CD4-positive, alpha-beta memory T cell (primary cell): ENCODE data around the gene ARL10. TPM values are rescaled to one million over a fixed set of nuclear protein-coding genes. Genes with fewer than 3 reads are reported as not detected.

Source experiments
- CTCF ChIA-PET: fragments of 350-600 bp; sonication (Branson Sonifier 250); formaldehyde crosslinking; loops from one replicate; lab custom pipeline; 2021; ENCODE audit warnings: inconsistent platforms; ENCODE audit not compliant: partially characterized antibody; lab: Charles Lee
- POLR2A ChIA-PET: fragments of 350-600 bp; sonication (Branson Sonifier 250); formaldehyde crosslinking; loops from one replicate; lab custom pipeline; 2021; ENCODE audit not compliant: partially characterized antibody; lab: Charles Lee
- DNase-seq, 5 donors: peaks; one replicate each; pipeline versions ENCODE4 v3.0.0 to v3.0.0-alpha.2; 2020 to 2022; ENCODE audit warnings: mixed read lengths in 1 of 5
- H3K27ac ChIP-seq: one replicate; pipeline ENCODE4 v1.7.0; 2013; ENCODE audit warnings: low read depth, low read length
- H3K27me3 ChIP-seq: 2 replicates; pipeline ENCODE4 v1.7.0; 2013; ENCODE audit warnings: mild to moderate bottlenecking, low read length, moderate library complexity; ENCODE audit not compliant: insufficient read depth
- H3K36me3 ChIP-seq: 2 replicates; pipeline ENCODE4 v1.7.0; 2013; ENCODE audit warnings: mild to moderate bottlenecking, low read length, moderate library complexity; ENCODE audit not compliant: insufficient read depth
- H3K4me1 ChIP-seq: 2 replicates; pipeline ENCODE4 v1.7.0; 2013; ENCODE audit warnings: mild to moderate bottlenecking, low read length, moderate library complexity; ENCODE audit not compliant: insufficient read depth
- H3K4me3 ChIP-seq, 2 donors: one replicate each; pipeline ENCODE4 v1.7.0; 2013; ENCODE audit warnings: low read length in 2 of 2, mild to moderate bottlenecking in 1 of 2
- H3K9me3 ChIP-seq, 2 donors: one replicate each; pipeline ENCODE4 v1.7.0; 2013; ENCODE audit warnings: low read length in 2 of 2, control low read depth in 1 of 2; ENCODE audit not compliant: control insufficient read depth in 1 of 2
- H3K27ac Mint-ChIP-seq, 7 donors: one replicate each; pipeline ENCODE4 v1.8.0; 2020 to 2021; ENCODE audit warnings: mixed read lengths in 7 of 7, mild to moderate bottlenecking in 6 of 7, inconsistent platforms in 3 of 7, moderate library complexity in 3 of 7
- H3K27me3 Mint-ChIP-seq, 2 donors: one replicate each; pipeline ENCODE4 v1.8.0; 2020 to 2021; ENCODE audit warnings: mixed read lengths in 2 of 2
- H3K36me3 Mint-ChIP-seq, 2 donors: one replicate each; pipeline ENCODE4 v1.8.0; 2020 to 2021; ENCODE audit warnings: mixed read lengths in 2 of 2, inconsistent platforms in 1 of 2, mild to moderate bottlenecking in 1 of 2
- H3K4me1 Mint-ChIP-seq, 4 donors: one replicate each; pipeline ENCODE4 v1.8.0; 2020 to 2021; ENCODE audit warnings: mixed read lengths in 4 of 4, mild to moderate bottlenecking in 1 of 4
- H3K4me3 Mint-ChIP-seq, 8 donors: one replicate each; pipeline ENCODE4 v1.8.0; 2020 to 2021; ENCODE audit warnings: mixed read lengths in 8 of 8, mild to moderate bottlenecking in 7 of 8, moderate library complexity in 6 of 8, inconsistent platforms in 3 of 8
- H3K9me3 Mint-ChIP-seq, 8 donors: one replicate each; pipeline ENCODE4 v1.8.0; 2020 to 2021; ENCODE audit warnings: mixed read lengths in 8 of 8, mild to moderate bottlenecking in 5 of 8, inconsistent platforms in 3 of 8, moderate library complexity in 1 of 8
- intact Hi-C: fragments of 100-400 bp; cut with micrococcal nuclease; formaldehyde crosslinking; loops from one replicate; pipeline ENCODE4 v1.15.1; 2023
- polyA plus RNA-seq, 2 donors: library from polyadenylated mRNA; unstranded; fragments of 300-500 nt; fragmentation: Illumina TruSeq; gene quantifications; one replicate each; pipeline ENCODE4 v1.2.3, GENCODE V29; 2021
- total RNA-seq, 2 experiments: library from RNA; stranded (reverse); gene quantifications; one replicate each; pipeline ENCODE4 v1.2.3, GENCODE V29; 2021

The ARL10 gene
- total and polyA plus RNA-seq, 4 experiments from 2014 or later = 0.60 to 17.9 (median 7.9) TPM

GRCh38 chr5:176373100-176373818 is 8.0 kb downstream of the ARL10 start:
- Mint-ChIP-seq H3K4me3 (no peak overlapping the region), H3K4me1 (peaks cover 0 to 3% (median under 1%) of the 10 kb centered on the region in 4 donors), H3K9me3 (no peaks in the 10 kb centered on the region), H3K27ac (no peak overlapping the region), H3K36me3 (peaks cover 7 to 20% of the 10 kb centered on the region in 2 donors), H3K27me3 (no peaks in the 10 kb centered on the region)
- Histone ChIP-seq H3K27ac (no peak overlapping the region), H3K27me3 (no peaks in the 10 kb centered on the region), H3K4me3 (no peak overlapping the region), H3K9me3 (no peaks in the 10 kb centered on the region), H3K36me3 (no peaks in the 10 kb centered on the region), H3K4me1 (no peaks in the 10 kb centered on the region)
- intact Hi-C loops = no loop called here
- no peak for DNase-seq
- ChIA-PET CTCF (no interaction called here), POLR2A (interaction anchor here (2.4 kb wide), 1 partner anchor 16 kb away, joined by 10 read pairs; the partner anchor contains the start of genes HIGD2A and NOP16)

- no peak for DNase-seq
- H3K9me3 Mint-ChIP-seq = no peaks in the 10 kb centered on the region
- no peak overlapping the region for H3K4me3 Mint-ChIP-seq
- Histone ChIP-seq H3K9me3 (no peaks in the 10 kb centered on the region), H3K27me3 (no peaks in the 10 kb centered on the region), H3K4me3 (no peak overlapping the region), H3K36me3 (peaks cover 31% of the 10 kb centered on the region), H3K27ac (no peak overlapping the region), H3K4me1 (no peaks in the 10 kb centered on the region)
- ChIA-PET POLR2A (interaction anchor here (0.7 kb wide), 1 partner anchor 9 kb away, joined by 3 read pairs; no protein-coding TSS in a partner anchor), CTCF (no interaction called here)
- H3K36me3 Mint-ChIP-seq = peaks cover 13 to 38% of the 10 kb centered on the region in 2 donors
- H3K4me1 Mint-ChIP-seq = no peaks in the 10 kb centered on the region
- no peaks in the 10 kb centered on the region for H3K27me3 Mint-ChIP-seq
- peak overlapping the region in 3 of 7 donors; percentile 9 to 43 (median 25) for H3K27ac Mint-ChIP-seq
- intact Hi-C loops = no loop called here
These were observed 14.6 kb downstream of the ARL10 start for GRCh38 chr5:176379881-176380280.

GRCh38 chr5:176381423-176381822 is 16.1 kb downstream of the ARL10 start:
- CTCF ChIA-PET = no interaction called here
- H3K4me3 ChIP-seq = no peak overlapping the region
- H3K4me3 Mint-ChIP-seq = no peak overlapping the region
- no peaks in the 10 kb centered on the region for H3K9me3 Mint-ChIP-seq
- no peak overlapping the region for H3K27ac ChIP-seq
- H3K27ac Mint-ChIP-seq = no peak overlapping the region
- H3K4me1 Mint-ChIP-seq = peaks cover 2 to 11% (median 5%) of the 10 kb centered on the region in 4 donors
- H3K4me1 ChIP-seq = peaks cover 3% of the 10 kb centered on the region
- POLR2A ChIA-PET = no interaction called here
- no peaks in the 10 kb centered on the region for H3K9me3 ChIP-seq
- peaks cover 42% of the 10 kb centered on the region for H3K36me3 ChIP-seq
- peaks cover 21 to 51% of the 10 kb centered on the region in 2 donors for H3K36me3 Mint-ChIP-seq
- H3K27me3 ChIP-seq = no peaks in the 10 kb centered on the region
- intact Hi-C loops = no loop called here
- H3K27me3 Mint-ChIP-seq = no peaks in the 10 kb centered on the region
- DNase-seq = no peak

GRCh38 chr5:176381979-176382378 is 16.7 kb downstream of the ARL10 start:
- H3K4me1 ChIP-seq = peaks cover 8% of the 10 kb centered on the region
- Mint-ChIP-seq H3K27me3 (no peaks in the 10 kb centered on the region), H3K4me1 (peaks cover 5 to 16% (median 10%) of the 10 kb centered on the region in 4 donors), H3K36me3 (peaks cover 26 to 54% of the 10 kb centered on the region in 2 donors), H3K9me3 (no peaks in the 10 kb centered on the region), H3K4me3 (no peak overlapping the region), H3K27ac (no peak overlapping the region)
- CTCF ChIA-PET = no interaction called here
- no peak overlapping the region for H3K4me3 ChIP-seq
- peaks cover 45% of the 10 kb centered on the region for H3K36me3 ChIP-seq
- no peaks in the 10 kb centered on the region for H3K9me3 ChIP-seq
- POLR2A ChIA-PET = no interaction called here
- H3K27me3 ChIP-seq = no peaks in the 10 kb centered on the region
- intact Hi-C loops = no loop called here
- no peak overlapping the region for H3K27ac ChIP-seq
- DNase-seq = no peak

- H3K36me3 ChIP-seq = peaks cover 45% of the 10 kb centered on the region
- peak overlapping the region in 1 of 7 donors; percentile 36 for H3K27ac Mint-ChIP-seq
- ChIA-PET CTCF (no interaction called here), POLR2A (no interaction called here)
- H3K4me3 ChIP-seq = no peak overlapping the region
- DNase-seq = no peak
- H3K27me3 Mint-ChIP-seq = no peaks in the 10 kb centered on the region
- H3K9me3 Mint-ChIP-seq = no peaks in the 10 kb centered on the region
- intact Hi-C loops = no loop called here
- H3K4me1 Mint-ChIP-seq = peaks cover 9 to 24% (median 16%) of the 10 kb centered on the region in 4 donors
- no peaks in the 10 kb centered on the region for H3K27me3 ChIP-seq
- no peaks in the 10 kb centered on the region for H3K9me3 ChIP-seq
- H3K27ac ChIP-seq = no peak overlapping the region
- H3K4me3 Mint-ChIP-seq = no peak overlapping the region
- H3K36me3 Mint-ChIP-seq = peaks cover 26 to 57% of the 10 kb centered on the region in 2 donors
- peaks cover 16% of the 10 kb centered on the region for H3K4me1 ChIP-seq
These were observed 17.4 kb downstream of the ARL10 start for GRCh38 chr5:176382721-176383120.

- H3K27me3 ChIP-seq = no peaks in the 10 kb centered on the region
- ChIA-PET CTCF (no interaction called here), POLR2A (no interaction called here)
- peaks cover 45% of the 10 kb centered on the region for H3K36me3 ChIP-seq
- Mint-ChIP-seq H3K4me3 (no peak overlapping the region), H3K4me1 (peaks cover 13 to 30% (median 21%) of the 10 kb centered on the region in 4 donors), H3K27me3 (no peaks in the 10 kb centered on the region), H3K9me3 (peaks cover 0 to 1% (median 0%) of the 10 kb centered on the region in 8 donors), H3K36me3 (peaks cover 26 to 58% of the 10 kb centered on the region in 2 donors), H3K27ac (no peak overlapping the region)
- H3K4me3 ChIP-seq = no peak overlapping the region
- DNase-seq = no peak
- intact Hi-C loops = no loop called here
- peaks cover 21% of the 10 kb centered on the region for H3K4me1 ChIP-seq
- H3K9me3 ChIP-seq = no peaks in the 10 kb centered on the region
- H3K27ac ChIP-seq = no peak overlapping the region
These were observed 18.1 kb downstream of the ARL10 start for GRCh38 chr5:176383248-176383905.

- DNase-seq = no peak
- Histone ChIP-seq H3K4me3 (no peak overlapping the region), H3K36me3 (peaks cover 45% of the 10 kb centered on the region), H3K9me3 (no peaks in the 10 kb centered on the region), H3K27me3 (no peaks in the 10 kb centered on the region), H3K27ac (no peak overlapping the region), H3K4me1 (peaks cover 21% of the 10 kb centered on the region)
- Mint-ChIP-seq H3K27ac (no peak overlapping the region), H3K4me3 (no peak overlapping the region), H3K27me3 (no peaks in the 10 kb centered on the region), H3K36me3 (peaks cover 26 to 64% of the 10 kb centered on the region in 2 donors), H3K9me3 (peaks cover 0 to 1% (median 0%) of the 10 kb centered on the region in 8 donors), H3K4me1 (peaks cover 14 to 36% (median 24%) of the 10 kb centered on the region in 4 donors)
- intact Hi-C loops = no loop called here
- ChIA-PET CTCF (interaction anchor here (0.6 kb wide), 1 partner anchor 148 kb away, joined by 3 read pairs; no protein-coding TSS in a partner anchor), POLR2A (no interaction called here)
These were observed 18.7 kb downstream of the ARL10 start for GRCh38 chr5:176383961-176384360.
